ENCODE measurements around the gene DLG2.

The DLG2 gene

GRCh38 chr11:84558085-84558905 lies 1068.8 kb downstream of the DLG2 start:
- DNase-seq (ENCODE audit: low read depth), result no peak

GRCh38 chr11:84552791-84553190 lies 1074.4 kb downstream of the DLG2 start:
- DNase-seq (ENCODE audit: low read depth), result no peak

- DNase-seq (ENCODE audit: low read depth), result no peak
Measured at GRCh38 chr11:84549217-84549616, 1077.9 kb downstream of the DLG2 start.

- DNase-seq (ENCODE audit: low read depth), result no peak
Measured at GRCh38 chr11:84544566-84544965, 1082.6 kb downstream of the DLG2 start.

GRCh38 chr11:84543367-84544159 lies 1083.6 kb downstream of the DLG2 start:
- DNase-seq (ENCODE audit: low read depth), result no peak

GRCh38 chr11:84541731-84542340 lies 1085.3 kb downstream of the DLG2 start:
- DNase-seq (ENCODE audit: low read depth), result no peak

- DNase-seq (ENCODE audit: low read depth), result no peak
Measured at GRCh38 chr11:84536456-84536855, 1090.7 kb downstream of the DLG2 start.

GRCh38 chr11:84532364-84532763 lies 1094.8 kb downstream of the DLG2 start:
- DNase-seq (ENCODE audit: low read depth), result no peak

GRCh38 chr11:84526250-84526649 lies 1100.9 kb downstream of the DLG2 start:
- no peak for DNase-seq (ENCODE audit: low read depth)

- no peak for DNase-seq (ENCODE audit: low read depth)
Measured at GRCh38 chr11:84524422-84525051, 1102.6 kb downstream of the DLG2 start.

- no peak for DNase-seq (ENCODE audit: low read depth)
Measured at GRCh38 chr11:84522331-84522730, 1104.8 kb downstream of the DLG2 start.

- DNase-seq (ENCODE audit: low read depth), result no peak
Measured at GRCh38 chr11:84518631-84519183, 1108.4 kb downstream of the DLG2 start.

- no peak for DNase-seq (ENCODE audit: low read depth)
Measured at GRCh38 chr11:84514436-84514835, 1112.7 kb downstream of the DLG2 start.

GRCh38 chr11:84503503-84503902 lies 1123.6 kb downstream of the DLG2 start:
- no peak for DNase-seq (ENCODE audit: low read depth)

- no peak for DNase-seq (ENCODE audit: low read depth)
Measured at GRCh38 chr11:84501750-84502149, 1125.4 kb downstream of the DLG2 start.

- peak; percentile 89 for DNase-seq (ENCODE audit: low read depth)
Measured at GRCh38 chr11:84497981-84498411, 1129.1 kb downstream of the DLG2 start.

- DNase-seq (ENCODE audit: low read depth), result no peak
Measured at GRCh38 chr11:84497181-84497580, 1130.0 kb downstream of the DLG2 start.

- DNase-seq (ENCODE audit: low read depth), result no peak
Measured at GRCh38 chr11:84496122-84496521, 1131.0 kb downstream of the DLG2 start.

GRCh38 chr11:84480131-84480530 lies 1147.0 kb downstream of the DLG2 start:
- no peak for DNase-seq (ENCODE audit: low read depth)

- DNase-seq (ENCODE audit: low read depth), result no peak
Measured at GRCh38 chr11:84476581-84476980, 1150.6 kb downstream of the DLG2 start.

GRCh38 chr11:84471501-84471900 lies 1155.6 kb downstream of the DLG2 start:
- DNase-seq (ENCODE audit: low read depth), result no peak

- no peak for DNase-seq (ENCODE audit: low read depth)
Measured at GRCh38 chr11:84468235-84468634, 1158.9 kb downstream of the DLG2 start.
